KMS-11 (cell line): Measurements from ENCODE around the gene ANKRD30B.
"Not testable (repeated sequence)": the region's sequence is repeated elsewhere in the genome, so short reads cannot be mapped to it uniquely, and the experiment has no call there.

Experiments
- H2AFZ ChIP-seq: fragments of 200-600 bp; sonication (generic); 2 replicates; pipeline ENCODE4 v1.6.1; 2016; ENCODE audit warnings: antibody characterized with exemption, mixed run types, low read depth
- H3K27ac ChIP-seq: fragments of 200-600 bp; sonication (generic); 2 replicates; pipeline ENCODE4 v1.6.1; 2016; ENCODE audit warnings: mild to moderate bottlenecking, mixed run types
- H3K27me3 ChIP-seq: fragments of 200-600 bp; sonication (generic); 2 replicates; pipeline ENCODE4 v1.6.1; 2017; ENCODE audit warnings: mild to moderate bottlenecking, low read depth, mixed run types, moderate library complexity; ENCODE audit not compliant: insufficient read depth
- H3K36me3 ChIP-seq: fragments of 200-600 bp; sonication (generic); 2 replicates; pipeline ENCODE4 v1.6.1; 2017; ENCODE audit warnings: mild to moderate bottlenecking, mixed run types; ENCODE audit not compliant: insufficient read depth
- H3K4me1 ChIP-seq: fragments of 200-600 bp; sonication (generic); 2 replicates; pipeline ENCODE4 v1.6.1; 2016; ENCODE audit warnings: mild to moderate bottlenecking, low read depth, mixed run types; ENCODE audit not compliant: poor library complexity, severe bottlenecking
- H3K4me2 ChIP-seq: fragments of 200-600 bp; sonication (generic); 2 replicates; pipeline ENCODE4 v1.7.0; 2016; ENCODE audit warnings: mild to moderate bottlenecking, mixed run types
- H3K4me3 ChIP-seq: fragments of 200-600 bp; sonication (generic); IDR thresholded peaks from 2 replicates; pipeline ENCODE4 v1.6.1; 2017; ENCODE audit warnings: low read depth, low read length, mixed read lengths; ENCODE audit not compliant: insufficient read depth
- H3K79me2 ChIP-seq: fragments of 200-600 bp; sonication (generic); 2 replicates; pipeline ENCODE4 v1.6.1; 2016; ENCODE audit warnings: low read depth, mixed run types; ENCODE audit not compliant: insufficient read depth
- H3K9ac ChIP-seq: fragments of 200-600 bp; sonication (generic); 2 replicates; pipeline ENCODE4 v1.6.1; 2016; ENCODE audit warnings: mild to moderate bottlenecking, mixed run types
- H4K20me1 ChIP-seq: fragments of 200-600 bp; sonication (generic); 2 replicates; pipeline ENCODE4 v1.6.1; 2016; ENCODE audit warnings: mild to moderate bottlenecking, mixed run types; ENCODE audit not compliant: insufficient read depth
- CTCF ChIP-seq: fragments of 200-600 bp; sonication (generic); conservative IDR thresholded peaks from 2 replicates; pipeline ENCODE4 v1.6.1; 2017; ENCODE audit warnings: low read depth, mild to moderate bottlenecking, antibody characterized with exemption, low read length, moderate library complexity, mixed read lengths

ANKRD30B gene

GRCh38 chr18:14748496-14748895, 524 bp downstream of the ANKRD30B start:
- Histone ChIP-seq H3K4me3 (no peak overlapping the region), H2AFZ (no peak overlapping the region), H3K9ac (no peak overlapping the region), H3K27me3 (no peaks in the 10 kb centered on the region), H3K36me3 (no peaks in the 10 kb centered on the region), H3K4me1 (no peaks in the 10 kb centered on the region), H3K4me2 (no peak overlapping the region), H4K20me1 (no peaks in the 10 kb centered on the region), H3K79me2 (no peaks in the 10 kb centered on the region), H3K27ac (no peak overlapping the region)
- TF ChIP-seq CTCF = no peak

- not testable (repeated sequence) for H2AFZ ChIP-seq, H3K4me1 ChIP-seq, H3K27me3 ChIP-seq, H3K9ac ChIP-seq, H4K20me1 ChIP-seq, H3K4me2 ChIP-seq, H3K36me3 ChIP-seq, H3K4me3 ChIP-seq, H3K79me2 ChIP-seq, H3K27ac ChIP-seq
Measured at GRCh38 chr18:14763566-14763965, 15.6 kb downstream of the ANKRD30B start.

- Histone ChIP-seq H3K4me2 (no peak overlapping the region), H3K4me1 (no peaks in the 10 kb centered on the region), H3K79me2 (no peaks in the 10 kb centered on the region), H3K9ac (no peak overlapping the region), H2AFZ (no peak overlapping the region), H3K36me3 (no peaks in the 10 kb centered on the region), H3K27ac (no peak overlapping the region), H3K27me3 (no peaks in the 10 kb centered on the region), H4K20me1 (no peaks in the 10 kb centered on the region), H3K4me3 (no peak overlapping the region)
- no peak for TF ChIP-seq CTCF
Measured at GRCh38 chr18:14767474-14767873, 19.5 kb downstream of the ANKRD30B start.

- Histone ChIP-seq H3K4me2 (no peak overlapping the region), H3K79me2 (no peaks in the 10 kb centered on the region), H3K4me1 (no peaks in the 10 kb centered on the region), H2AFZ (no peak overlapping the region), H3K27ac (no peak overlapping the region), H3K36me3 (no peaks in the 10 kb centered on the region), H3K4me3 (no peak overlapping the region), H3K27me3 (no peaks in the 10 kb centered on the region), H3K9ac (no peak overlapping the region), H4K20me1 (no peaks in the 10 kb centered on the region)
- TF ChIP-seq CTCF = no peak
Measured at GRCh38 chr18:14768241-14768640, 20.3 kb downstream of the ANKRD30B start.

GRCh38 chr18:14769381-14769780, 21.4 kb downstream of the ANKRD30B start:
- H3K4me3 ChIP-seq = no peak overlapping the region
- no peaks in the 10 kb centered on the region for H3K79me2 ChIP-seq
- no peak overlapping the region for H3K27ac ChIP-seq
- H3K4me2 ChIP-seq = no peak overlapping the region
- TF ChIP-seq CTCF = no peak
- H3K27me3 ChIP-seq = no peaks in the 10 kb centered on the region
- no peaks in the 10 kb centered on the region for H3K4me1 ChIP-seq
- H2AFZ ChIP-seq = no peak overlapping the region
- H3K36me3 ChIP-seq = no peaks in the 10 kb centered on the region
- no peak overlapping the region for H3K9ac ChIP-seq
- no peaks in the 10 kb centered on the region for H4K20me1 ChIP-seq
